Measurements from ENCODE around the gene AP2S1. TPM values are rescaled to one million over a fixed set of nuclear protein-coding genes. Genes with fewer than 3 reads are reported as not detected.

Gene AP2S1
- total RNA-seq: 82.1 TPM

GRCh38 chr19:46850228-46851203, at the start of gene AP2S1:
Gene AP2S1 (minus strand): TSS chr19:46850846. CDS start chr19:46850766, 80 bp downstream.

GRCh38 chr19:46860846-46861690, 10.4 kb upstream of the AP2S1 start, which contains the start of gene ARHGAP35:
Gene ARHGAP35 (plus strand): TSS chr19:46860997. CDS start chr19:46918676, 57,679 bp downstream.

GRCh38 chr19:46788262-46788967, 62.2 kb downstream of the AP2S1 start, which contains the start of gene SLC1A5:
Gene SLC1A5 (minus strand): TSS chr19:46788594. CDS start chr19:46787965, 629 bp downstream.

Small RNA genes within 50 kb of the gene (small RNA-seq; reads per million reads assigned to genes)
- gene AC008622.3 (not detected), gene HNRNPMP2 (not detected)

Other genes with a start within 250 kb of the AP2S1 start
- gene CALM3, start 249.5 kb downstream of the AP2S1 start, total RNA-seq: 544 TPM
- 0.23 TPM for gene PTGIR, start 225.8 kb downstream of the AP2S1 start, total RNA-seq
- not detected for gene GNG8, start 214.6 kb downstream of the AP2S1 start, total RNA-seq
- gene DACT3, start 189.7 kb downstream of the AP2S1 start, total RNA-seq: 24.0 TPM
- gene PRKD2, start 133.7 kb downstream of the AP2S1 start, total RNA-seq: 6.7 TPM
- 18.2 TPM for gene FKRP, start 104.8 kb downstream of the AP2S1 start, total RNA-seq
- 93.0 TPM for gene STRN4, start 104.4 kb downstream of the AP2S1 start, total RNA-seq
- 4.4 TPM for gene SLC1A5, start 62.3 kb downstream of the AP2S1 start, total RNA-seq
- gene ARHGAP35, start 10.2 kb upstream of the AP2S1 start, total RNA-seq: 108 TPM
- gene NPAS1, start 169.0 kb upstream of the AP2S1 start, total RNA-seq: 3.5 TPM
- 35.3 TPM for gene TMEM160, start 197.8 kb upstream of the AP2S1 start, total RNA-seq